Panc1 (cell line): ENCODE data around the gene HAND1. TPM values are rescaled to one million over a fixed set of nuclear protein-coding genes. Genes with fewer than 3 reads are reported as not detected.

Experiments used
- ATAC-seq: fragments of 200-7000 bp; cut with Tn5 transposase; 2 replicates; pipeline ENCODE4 v1.9.1; 2020; ENCODE audit warnings: mild to moderate bottlenecking, moderate library complexity
- BruUV-seq: library from RNA; stranded (reverse); fragments of 400-500 nt; replicated peaks from 2 replicates; lab custom pipeline; 2021; lab: Mats Ljungman, UMichigan
- CTCF ChIA-PET: fragments of 300-600 bp; sonication (Branson Sonifier 250); formaldehyde crosslinking; loops from one replicate; lab custom pipeline; 2022; ENCODE audit warnings: antibody characterized with exemption; lab: Charles Lee
- POLR2A ChIA-PET: fragments of 300-600 bp; sonication (Branson Sonifier 250); formaldehyde crosslinking; loops from one replicate; lab custom pipeline; 2022; ENCODE audit warnings: antibody characterized with exemption; lab: Charles Lee
- DNase-seq: peaks from one replicate; pipeline ENCODE4 v3.0.0-alpha.2; 2010; ENCODE audit warnings: low read depth, low spot score
- H3K27ac ChIP-seq: 2 replicates; pipeline ENCODE4 v1.5.1; 2011; ENCODE audit warnings: mild to moderate bottlenecking, low read length, inconsistent platforms
- H3K27me3 ChIP-seq: fragments of 200-500 bp; sonication (Bioruptor generic); 2 replicates; pipeline ENCODE4 v1.6.0; 2014; ENCODE audit warnings: low read length, inconsistent platforms; ENCODE audit not compliant: control insufficient read depth, insufficient read depth
- H3K36me3 ChIP-seq: fragments of 200-500 bp; sonication (Bioruptor generic); 2 replicates; pipeline ENCODE4 v1.5.1; 2014; ENCODE audit warnings: inconsistent platforms, mild to moderate bottlenecking, low read length, moderate library complexity; ENCODE audit not compliant: control insufficient read depth, insufficient read depth
- H3K4me1 ChIP-seq: 2 replicates; pipeline ENCODE4 v1.5.1; 2011; ENCODE audit warnings: inconsistent platforms, mild to moderate bottlenecking, low read length, moderate library complexity; ENCODE audit not compliant: control insufficient read depth, insufficient read depth
- H3K4me3 ChIP-seq, 2 experiments: 2 replicates each; pipeline ENCODE4 v1.5.1; 2011 to 2012; ENCODE audit warnings: low read depth in 2 of 2, low read length in 2 of 2, mild to moderate bottlenecking in 2 of 2, inconsistent platforms in 1 of 2, moderate library complexity in 1 of 2
- H3K9me3 ChIP-seq: fragments of 200-500 bp; sonication (Bioruptor generic); 2 replicates; pipeline ENCODE4 v1.5.1; 2014; ENCODE audit warnings: low read depth, mild to moderate bottlenecking, inconsistent platforms, low read length, moderate library complexity; ENCODE audit not compliant: control insufficient read depth, insufficient read depth
- CTCF ChIP-seq: fragments of 450-650 bp; IDR thresholded peaks from 2 replicates; pipeline ENCODE4 v1.5.1; 2017; ENCODE audit warnings: mild to moderate bottlenecking
- POLR2AphosphoS5 ChIP-seq: IDR thresholded peaks from 2 replicates; pipeline ENCODE4 v1.6.1; 2012; ENCODE audit warnings: mild to moderate bottlenecking, low read depth, low read length, moderate library complexity
- REST ChIP-seq, 2 experiments: IDR thresholded peaks; 2 replicates each; pipeline ENCODE4 v1.6.1; 2011 to 2012; ENCODE audit warnings: low read depth in 2 of 2, control low read depth in 1 of 2, low read length in 1 of 2, mild to moderate bottlenecking in 1 of 2, moderate library complexity in 1 of 2; ENCODE audit not compliant: insufficient read depth in 1 of 2
- SIN3A ChIP-seq: IDR thresholded peaks from 2 replicates; pipeline ENCODE4 v1.6.1; 2012; ENCODE audit warnings: low read depth, mild to moderate bottlenecking, low read length, moderate library complexity, borderline replicate concordance; ENCODE audit not compliant: insufficient read depth
- TCF7L2 ChIP-seq: IDR thresholded peaks from 2 replicates; pipeline ENCODE4 v1.6.1; 2011; ENCODE audit warnings: mild to moderate bottlenecking, low read depth, low read length, inconsistent platforms
- in situ Hi-C: cut with HindIII; loops from 2 replicates; pipeline ENCODE4 v1.10.0; 2016; ENCODE audit warnings: low sequenced_read_pairs, low pct_unique_long_range_greater_than_20kb
- intact Hi-C: fragments of 100-400 bp; cut with micrococcal nuclease; formaldehyde crosslinking; loops from one replicate; pipeline ENCODE4 v1.10.0; 2022; ENCODE audit not compliant: unreplicated experiment
- total RNA-seq: library from RNA; stranded (reverse); gene quantifications from one replicate; pipeline ENCODE4 v1.2.1, GENCODE V29; 2021; ENCODE audit not compliant: unreplicated experiment

Gene HAND1
- total RNA-seq, 1 experiment from 2014 or later: 0.10 TPM

GRCh38 chr5:154520861-154521453, 42.9 kb upstream of the HAND1 start:
- H3K36me3 ChIP-seq: no peaks in the 10 kb centered on the region
- peak; percentile 59 for ATAC-seq
- H3K4me1 ChIP-seq: peaks cover 17% of the 10 kb centered on the region
- H3K9me3 ChIP-seq: no peaks in the 10 kb centered on the region
- in situ Hi-C loops: no loop called here
- no peak for DNase-seq
- no peaks in the 10 kb centered on the region for H3K27me3 ChIP-seq
- ChIA-PET POLR2A (no interaction called here), CTCF (interaction anchor here (0.6 to 1.4 kb wide), 12 partner anchors 9 to 731 kb away, joined by 3 to 12 read pairs (median 4); partner anchors contain the start of gene HAND1)
- peak overlapping the region in 1 of 2 experiments; percentile 7; a peak in 1 of 4 replicates for H3K4me3 ChIP-seq
- no TSS peak for BruUV-seq
- intact Hi-C loops: loop anchor here (1.0 kb wide), 1 partner anchor 89 kb away; no protein-coding TSS in a partner anchor
- H3K27ac ChIP-seq: no peak overlapping the region
- TF ChIP-seq TCF7L2 (no peak), CTCF (peak; percentile 96)

GRCh38 chr5:154519359-154519758, 41.3 kb upstream of the HAND1 start:
- TF ChIP-seq CTCF (no peak), POLR2AphosphoS5 (no peak), SIN3A (no peak), REST (IDR thresholded peaks at IDR 0.05; ENCODE audit: insufficient read depth in 1 of 2, low read depth in 2 of 2, low read length in 1 of 2) (no peak), TCF7L2 (no peak)
- CTCF ChIA-PET: no interaction called here
- in situ Hi-C loops (no loop called here), intact Hi-C loops (no loop called here)
- Histone ChIP-seq H3K9me3 (no peaks in the 10 kb centered on the region), H3K36me3 (no peaks in the 10 kb centered on the region), H3K27ac (no peak overlapping the region), H3K4me3 (no peak overlapping the region), H3K4me1 (peaks cover 16% of the 10 kb centered on the region), H3K27me3 (no peaks in the 10 kb centered on the region)
- POLR2A ChIA-PET: no interaction called here
- ATAC-seq: no peak
- BruUV-seq: no TSS peak
- DNase-seq: peak; percentile 4
